DND-41 (cell line): ENCODE data around the gene ERV3-1.

ENCODE experiments used
- ATAC-seq: fragments of 200-7000 bp; cut with Tn5 transposase; 3 replicates; pipeline ENCODE4 v1.9.1; 2021; ENCODE audit warnings: low read depth; ENCODE audit not compliant: insufficient read depth
- DNase-seq: peaks from one replicate; pipeline ENCODE4 v3.0.0-alpha.2; 2020
- H2AFZ ChIP-seq: 2 replicates; pipeline ENCODE4 v1.6.0; 2012; ENCODE audit warnings: low read depth, low read length
- H3K27ac ChIP-seq: 2 replicates; pipeline ENCODE4 v1.5.1; 2012; ENCODE audit warnings: low read length, inconsistent platforms
- H3K27me3 ChIP-seq: fragments of 200-600 bp; sonication (generic); 2 replicates; pipeline ENCODE4 v1.6.0; 2012; ENCODE audit warnings: low read length, mild to moderate bottlenecking, inconsistent platforms; ENCODE audit not compliant: insufficient read depth, poor library complexity
- H3K36me3 ChIP-seq: 2 replicates; pipeline ENCODE4 v1.5.1; 2012; ENCODE audit warnings: low read length, inconsistent platforms; ENCODE audit not compliant: insufficient read depth
- H3K4me1 ChIP-seq: 2 replicates; pipeline ENCODE4 v1.5.1; 2012; ENCODE audit warnings: mild to moderate bottlenecking, low read length; ENCODE audit not compliant: insufficient read depth
- H3K4me2 ChIP-seq: 2 replicates; pipeline ENCODE4 v1.6.0; 2012; ENCODE audit warnings: mild to moderate bottlenecking, moderate library complexity, low read length, inconsistent platforms; ENCODE audit not compliant: insufficient read depth
- H3K4me3 ChIP-seq, 2 experiments: fragments of 200-600 bp in 1 of 2; shearing (Covaris generic) in 1 of 2; 2 replicates each; pipeline ENCODE4 v1.5.1; 2012 to 2016; ENCODE audit warnings: inconsistent platforms in 2 of 2, low read length in 2 of 2, mild to moderate bottlenecking in 2 of 2, low read depth in 1 of 2, moderate library complexity in 1 of 2
- H3K79me2 ChIP-seq: 2 replicates; pipeline ENCODE4 v1.6.0; 2012; ENCODE audit warnings: low read length, inconsistent platforms; ENCODE audit not compliant: insufficient read depth
- H3K9ac ChIP-seq: 2 replicates; pipeline ENCODE4 v1.6.0; 2012; ENCODE audit warnings: low read depth, mild to moderate bottlenecking, inconsistent platforms, low read length, moderate library complexity
- H3K9me3 ChIP-seq: 2 replicates; pipeline ENCODE4 v1.5.1; 2012; ENCODE audit warnings: low read length, moderate library complexity, mild to moderate bottlenecking, inconsistent platforms; ENCODE audit not compliant: insufficient read depth, severe bottlenecking
- H4K20me1 ChIP-seq: 2 replicates; pipeline ENCODE4 v1.6.0; 2012; ENCODE audit warnings: low read length; ENCODE audit not compliant: insufficient read depth
- EZH2 ChIP-seq: IDR thresholded peaks from 3 replicates; pipeline ENCODE4 v1.6.1; 2012; ENCODE audit warnings: borderline replicate concordance, low read depth, mild to moderate bottlenecking, moderate library complexity, low read length, inconsistent platforms; ENCODE audit not compliant: severe bottlenecking
- TF ChIP-seq, protein P1 (sequence below): IDR thresholded peaks from 2 replicates; pipeline ENCODE4 v1.5.1; 2012; ENCODE audit warnings: borderline replicate concordance, low read length, moderate library complexity, mild to moderate bottlenecking; ENCODE audit not compliant: poor library complexity, severe bottlenecking; ENCODE audit errors: extremely low read depth

Gene ERV3-1

GRCh38 chr7:64978497-64979203 is 27.8 kb downstream of the ERV3-1 start:
- no peak overlapping the region for H3K4me2 ChIP-seq
- H3K4me3 ChIP-seq, result no peak overlapping the region
- H3K79me2 ChIP-seq, result no peaks in the 10 kb centered on the region
- no peak overlapping the region for H2AFZ ChIP-seq
- H3K9me3 ChIP-seq, result peaks cover 60% of the 10 kb centered on the region
- no peak for DNase-seq
- no peaks in the 10 kb centered on the region for H4K20me1 ChIP-seq
- no peaks in the 10 kb centered on the region for H3K4me1 ChIP-seq
- peaks cover 42% of the 10 kb centered on the region for H3K36me3 ChIP-seq
- no peak overlapping the region for H3K9ac ChIP-seq
- TF ChIP-seq EZH2, result no peak
- TF ChIP-seq, protein P1, sequence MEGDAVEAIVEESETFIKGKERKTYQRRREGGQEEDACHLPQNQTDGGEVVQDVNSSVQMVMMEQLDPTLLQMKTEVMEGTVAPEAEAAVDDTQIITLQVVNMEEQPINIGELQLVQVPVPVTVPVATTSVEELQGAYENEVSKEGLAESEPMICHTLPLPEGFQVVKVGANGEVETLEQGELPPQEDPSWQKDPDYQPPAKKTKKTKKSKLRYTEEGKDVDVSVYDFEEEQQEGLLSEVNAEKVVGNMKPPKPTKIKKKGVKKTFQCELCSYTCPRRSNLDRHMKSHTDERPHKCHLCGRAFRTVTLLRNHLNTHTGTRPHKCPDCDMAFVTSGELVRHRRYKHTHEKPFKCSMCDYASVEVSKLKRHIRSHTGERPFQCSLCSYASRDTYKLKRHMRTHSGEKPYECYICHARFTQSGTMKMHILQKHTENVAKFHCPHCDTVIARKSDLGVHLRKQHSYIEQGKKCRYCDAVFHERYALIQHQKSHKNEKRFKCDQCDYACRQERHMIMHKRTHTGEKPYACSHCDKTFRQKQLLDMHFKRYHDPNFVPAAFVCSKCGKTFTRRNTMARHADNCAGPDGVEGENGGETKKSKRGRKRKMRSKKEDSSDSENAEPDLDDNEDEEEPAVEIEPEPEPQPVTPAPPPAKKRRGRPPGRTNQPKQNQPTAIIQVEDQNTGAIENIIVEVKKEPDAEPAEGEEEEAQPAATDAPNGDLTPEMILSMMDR, result no peak
- H3K27ac ChIP-seq, result no peak overlapping the region
- ATAC-seq, result no peak
- H3K27me3 ChIP-seq, result no peaks in the 10 kb centered on the region

GRCh38 chr7:64965594-64965993 is 40.9 kb downstream of the ERV3-1 start:
- ATAC-seq, result no peak
- H2AFZ ChIP-seq, result no peak overlapping the region

DNA sequence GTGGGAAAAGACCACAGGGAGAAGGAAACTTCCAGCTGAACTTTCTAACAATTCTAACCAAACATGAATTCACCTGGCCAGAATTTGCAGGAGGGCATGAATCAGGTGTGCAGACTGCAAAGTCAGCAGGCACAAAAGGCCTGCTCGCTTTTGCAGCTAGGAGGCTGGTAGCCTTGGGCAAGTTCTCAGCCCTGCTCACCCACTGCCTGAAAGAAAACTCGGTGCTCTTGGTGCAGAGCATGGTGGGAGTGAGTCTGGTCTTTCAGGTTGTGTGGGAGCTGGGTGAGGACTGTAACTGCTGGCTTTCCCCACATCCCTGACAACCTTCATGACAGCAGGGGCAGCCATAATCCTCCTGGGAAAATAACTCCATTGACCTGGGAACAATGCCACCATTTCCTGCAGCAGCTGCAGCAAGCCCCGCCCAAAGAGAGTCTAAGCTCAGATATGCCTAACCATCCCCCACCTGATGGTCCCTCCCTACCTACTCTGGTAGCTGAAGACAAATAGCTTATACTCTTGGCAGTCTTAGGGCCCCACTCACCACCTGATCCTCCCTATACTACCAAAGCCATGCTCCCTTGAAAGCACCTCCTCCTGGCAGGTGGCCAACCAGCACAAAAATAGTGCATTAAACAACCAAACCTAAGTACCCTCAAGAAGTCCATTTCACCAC is 47.3 kb downstream of the ERV3-1 start:
- Histone ChIP-seq H3K36me3 (no peaks in the 10 kb centered on the region), H3K27me3 (no peaks in the 10 kb centered on the region), H3K79me2 (no peaks in the 10 kb centered on the region), H3K9me3 (no peaks in the 10 kb centered on the region), H3K9ac (no peak overlapping the region), H3K27ac (no peak overlapping the region), H3K4me3 (no peak overlapping the region), H3K4me2 (no peak overlapping the region), H4K20me1 (no peaks in the 10 kb centered on the region), H2AFZ (no peak overlapping the region), H3K4me1 (no peaks in the 10 kb centered on the region)
- DNase-seq (no peak), ATAC-seq (no peak)
- TF ChIP-seq, protein P1, result no peak
- TF ChIP-seq EZH2, result no peak

More at GRCh38 chr7:64965594-64965993, 40.9 kb downstream of the ERV3-1 start:
- no peaks in the 10 kb centered on the region for H3K27me3 ChIP-seq
- H4K20me1 ChIP-seq, result no peaks in the 10 kb centered on the region
- H3K36me3 ChIP-seq, result no peaks in the 10 kb centered on the region
- H3K9me3 ChIP-seq, result peaks cover 4% of the 10 kb centered on the region
- DNase-seq, result no peak
- no peak overlapping the region for H3K9ac ChIP-seq
- H3K79me2 ChIP-seq, result no peaks in the 10 kb centered on the region
- TF ChIP-seq EZH2, result no peak
- TF ChIP-seq, protein P1, result no peak
- no peak overlapping the region for H3K4me3 ChIP-seq
- H3K4me1 ChIP-seq, result no peaks in the 10 kb centered on the region
- H3K27ac ChIP-seq, result no peak overlapping the region
- H3K4me2 ChIP-seq, result no peak overlapping the region
